ENCODE data around the gene LRTM2.

Gene LRTM2

DNA sequence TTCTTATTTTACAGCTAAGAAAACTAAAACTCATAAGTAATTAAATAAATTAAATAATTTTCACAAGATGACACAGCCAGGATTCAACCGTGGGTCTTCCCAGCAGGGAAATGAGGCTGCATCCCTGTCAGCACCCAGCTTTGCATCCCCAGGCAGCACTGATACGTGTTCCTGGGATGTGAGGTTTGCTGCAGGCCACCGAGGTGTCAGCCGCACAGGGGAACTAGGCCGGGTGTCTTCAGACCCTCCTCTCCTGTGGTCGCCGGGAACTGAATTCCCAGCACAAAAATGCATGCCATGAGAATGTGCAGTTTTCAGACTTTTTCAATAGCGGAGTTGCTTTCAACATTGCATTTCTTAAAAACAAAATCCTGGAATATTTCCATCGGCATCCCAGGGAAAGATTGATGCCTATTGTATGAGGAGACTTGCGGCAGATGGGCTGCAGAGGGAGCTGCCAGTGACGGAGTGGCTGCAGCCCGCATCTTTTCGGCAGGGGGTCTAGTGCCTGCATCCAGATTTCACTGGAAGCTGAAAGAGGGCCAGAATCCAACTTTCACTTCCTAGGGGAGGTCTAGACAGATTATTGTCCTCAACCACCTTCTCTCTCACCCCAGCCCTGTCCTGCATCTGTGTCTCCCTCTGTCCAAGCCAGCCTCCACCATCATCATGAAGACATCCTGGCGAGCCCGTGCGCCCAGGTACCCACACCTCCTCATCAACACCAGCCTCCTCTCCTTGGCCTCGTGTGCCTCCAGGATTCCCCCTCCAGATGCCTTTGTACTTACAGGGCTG lies 12.6 kb downstream of the LRTM2 start:
- no peak overlapping the region for H3K27ac ChIP-seq (ENCODE audit: poor library complexity, severe bottlenecking)
- no peaks in the 10 kb centered on the region for H3K36me3 ChIP-seq (ENCODE audit: low read depth)
- H3K4me3 ChIP-seq (ENCODE audit: severe bottlenecking): no peak overlapping the region
- DNase-seq (ENCODE audit: low spot score): peak; percentile 30
- H3K4me1 ChIP-seq (ENCODE audit: insufficient read depth, poor library complexity, severe bottlenecking): no peaks in the 10 kb centered on the region
- peaks cover 27% of the 10 kb centered on the region for H3K27me3 ChIP-seq (ENCODE audit: insufficient read depth, poor library complexity, severe bottlenecking)
- ATAC-seq (ENCODE audit: low read depth): no peak
- TF ChIP-seq, protein P1, sequence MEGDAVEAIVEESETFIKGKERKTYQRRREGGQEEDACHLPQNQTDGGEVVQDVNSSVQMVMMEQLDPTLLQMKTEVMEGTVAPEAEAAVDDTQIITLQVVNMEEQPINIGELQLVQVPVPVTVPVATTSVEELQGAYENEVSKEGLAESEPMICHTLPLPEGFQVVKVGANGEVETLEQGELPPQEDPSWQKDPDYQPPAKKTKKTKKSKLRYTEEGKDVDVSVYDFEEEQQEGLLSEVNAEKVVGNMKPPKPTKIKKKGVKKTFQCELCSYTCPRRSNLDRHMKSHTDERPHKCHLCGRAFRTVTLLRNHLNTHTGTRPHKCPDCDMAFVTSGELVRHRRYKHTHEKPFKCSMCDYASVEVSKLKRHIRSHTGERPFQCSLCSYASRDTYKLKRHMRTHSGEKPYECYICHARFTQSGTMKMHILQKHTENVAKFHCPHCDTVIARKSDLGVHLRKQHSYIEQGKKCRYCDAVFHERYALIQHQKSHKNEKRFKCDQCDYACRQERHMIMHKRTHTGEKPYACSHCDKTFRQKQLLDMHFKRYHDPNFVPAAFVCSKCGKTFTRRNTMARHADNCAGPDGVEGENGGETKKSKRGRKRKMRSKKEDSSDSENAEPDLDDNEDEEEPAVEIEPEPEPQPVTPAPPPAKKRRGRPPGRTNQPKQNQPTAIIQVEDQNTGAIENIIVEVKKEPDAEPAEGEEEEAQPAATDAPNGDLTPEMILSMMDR (IDR thresholded peaks at IDR 0.05; ENCODE audit: poor library complexity, severe bottlenecking): no peak
- no peaks in the 10 kb centered on the region for H3K9me3 ChIP-seq (ENCODE audit: severe bottlenecking)

GRCh38 chr12:1833596-1834028 lies 13.2 kb downstream of the LRTM2 start:
- TF ChIP-seq, protein P1 (IDR thresholded peaks at IDR 0.05; ENCODE audit: poor library complexity, severe bottlenecking): no peak
- H3K9me3 ChIP-seq (ENCODE audit: severe bottlenecking): no peaks in the 10 kb centered on the region
- ATAC-seq (ENCODE audit: low read depth) (no peak), DNase-seq (ENCODE audit: low spot score) (peak; percentile 53)
- no peaks in the 10 kb centered on the region for H3K4me1 ChIP-seq (ENCODE audit: insufficient read depth, poor library complexity, severe bottlenecking)
- H3K27me3 ChIP-seq (ENCODE audit: insufficient read depth, poor library complexity, severe bottlenecking): peaks cover 24% of the 10 kb centered on the region
- H3K27ac ChIP-seq (ENCODE audit: poor library complexity, severe bottlenecking): no peak overlapping the region
- H3K36me3 ChIP-seq (ENCODE audit: low read depth): no peaks in the 10 kb centered on the region
- H3K4me3 ChIP-seq (ENCODE audit: severe bottlenecking): no peak overlapping the region

DNA sequence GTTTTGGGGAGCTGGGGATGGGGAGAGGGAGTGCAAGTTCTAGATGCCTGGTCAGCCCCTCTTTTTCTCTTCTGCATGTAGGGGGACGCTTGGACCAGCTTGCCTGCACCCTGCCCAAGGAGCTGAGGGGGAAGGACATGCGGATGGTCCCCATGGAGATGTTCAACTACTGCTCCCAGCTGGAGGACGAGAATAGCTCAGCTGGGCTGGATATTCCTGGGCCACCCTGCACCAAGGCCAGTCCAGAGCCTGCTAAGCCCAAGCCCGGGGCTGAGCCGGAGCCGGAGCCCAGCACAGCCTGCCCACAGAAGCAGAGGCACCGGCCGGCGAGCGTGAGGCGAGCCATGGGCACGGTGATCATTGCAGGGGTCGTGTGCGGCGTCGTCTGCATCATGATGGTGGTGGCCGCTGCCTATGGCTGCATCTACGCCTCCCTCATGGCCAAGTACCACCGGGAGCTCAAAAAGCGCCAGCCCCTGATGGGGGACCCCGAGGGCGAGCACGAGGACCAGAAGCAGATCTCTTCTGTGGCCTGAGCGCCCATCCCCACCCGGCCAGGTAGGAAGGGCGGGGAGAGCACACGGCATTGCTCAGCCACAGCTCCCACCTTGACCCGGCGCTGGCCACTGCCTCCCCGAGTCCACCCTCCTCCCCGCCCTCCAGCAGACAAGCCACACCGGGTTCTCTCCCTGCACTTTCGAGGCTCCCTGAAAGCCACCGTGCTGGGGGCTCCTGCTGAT lies 14.0 kb downstream of the LRTM2 start:
- peaks cover 28% of the 10 kb centered on the region for H3K27me3 ChIP-seq (ENCODE audit: insufficient read depth, poor library complexity, severe bottlenecking)
- no peaks in the 10 kb centered on the region for H3K4me1 ChIP-seq (ENCODE audit: insufficient read depth, poor library complexity, severe bottlenecking)
- no peak overlapping the region for H3K27ac ChIP-seq (ENCODE audit: poor library complexity, severe bottlenecking)
- ATAC-seq (ENCODE audit: low read depth): no peak
- no peaks in the 10 kb centered on the region for H3K36me3 ChIP-seq (ENCODE audit: low read depth)
- TF ChIP-seq, protein P1 (IDR thresholded peaks at IDR 0.05; ENCODE audit: poor library complexity, severe bottlenecking): no peak
- no peak overlapping the region for H3K4me3 ChIP-seq (ENCODE audit: severe bottlenecking)
- DNase-seq (ENCODE audit: low spot score): peak; percentile 58
- H3K9me3 ChIP-seq (ENCODE audit: severe bottlenecking): no peaks in the 10 kb centered on the region

GRCh38 chr12:1835211-1836131 lies 15.1 kb downstream of the LRTM2 start:
- no peaks in the 10 kb centered on the region for H3K36me3 ChIP-seq (ENCODE audit: low read depth)
- DNase-seq (ENCODE audit: low spot score): peak; percentile 62
- H3K27ac ChIP-seq (ENCODE audit: poor library complexity, severe bottlenecking): no peak overlapping the region
- peaks cover 35% of the 10 kb centered on the region for H3K27me3 ChIP-seq (ENCODE audit: insufficient read depth, poor library complexity, severe bottlenecking)
- no peak for ATAC-seq (ENCODE audit: low read depth)
- H3K4me3 ChIP-seq (ENCODE audit: severe bottlenecking): no peak overlapping the region
- H3K9me3 ChIP-seq (ENCODE audit: severe bottlenecking): no peaks in the 10 kb centered on the region
- no peaks in the 10 kb centered on the region for H3K4me1 ChIP-seq (ENCODE audit: insufficient read depth, poor library complexity, severe bottlenecking)
- TF ChIP-seq, protein P1 (IDR thresholded peaks at IDR 0.05; ENCODE audit: poor library complexity, severe bottlenecking): no peak

Data from RWPE2 (cell line).